ENCODE measurements around the gene EPB41L2.

DNA sequence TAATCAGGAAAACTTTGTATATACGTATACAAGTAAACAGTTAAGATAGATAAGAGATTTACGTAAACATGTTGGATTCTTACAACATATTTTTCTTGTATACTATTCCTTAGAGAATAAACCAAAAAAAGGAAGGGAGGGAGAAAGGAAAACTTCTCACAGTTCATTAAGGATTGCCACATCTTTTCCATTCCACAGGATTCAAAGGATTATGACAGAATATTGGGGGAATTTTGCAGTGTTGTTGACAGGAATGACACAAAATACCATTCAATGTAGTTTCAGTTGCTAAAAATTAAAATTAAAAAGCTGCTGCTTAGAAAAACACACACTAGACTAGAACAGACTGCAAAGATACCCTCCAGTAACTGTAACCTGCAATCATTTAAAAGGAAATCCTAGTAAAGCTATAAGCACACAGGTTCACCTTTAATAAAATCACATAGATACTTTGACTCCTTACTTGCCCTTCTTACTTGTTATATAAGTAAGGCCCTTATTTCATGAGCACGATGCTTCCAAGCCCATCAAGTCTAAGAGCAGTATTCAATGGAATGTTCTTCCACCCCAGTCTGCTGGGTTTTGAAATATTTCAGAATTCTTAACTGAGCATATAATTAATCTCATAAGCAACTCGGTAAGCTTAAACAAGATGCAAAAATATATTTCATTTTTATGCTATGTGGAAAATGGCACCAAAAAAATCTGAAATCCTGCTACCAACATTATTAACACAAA is 128.0 kb downstream of the EPB41L2 start:
- TF ChIP-seq POLR2A (IDR thresholded peaks at IDR 0.05) (no peak), CTCF (IDR thresholded peaks at IDR 0.05) (no peak)

All from body of pancreas (tissue), 4 donors.